ENCODE results near the gene TOR1AIP1. TPM values are rescaled to one million over a fixed set of nuclear protein-coding genes. Genes with fewer than 3 reads are reported as not detected.

Gene TOR1AIP1
- total RNA-seq, 1 donor from 2014 or later: 42.3 TPM

DNA sequence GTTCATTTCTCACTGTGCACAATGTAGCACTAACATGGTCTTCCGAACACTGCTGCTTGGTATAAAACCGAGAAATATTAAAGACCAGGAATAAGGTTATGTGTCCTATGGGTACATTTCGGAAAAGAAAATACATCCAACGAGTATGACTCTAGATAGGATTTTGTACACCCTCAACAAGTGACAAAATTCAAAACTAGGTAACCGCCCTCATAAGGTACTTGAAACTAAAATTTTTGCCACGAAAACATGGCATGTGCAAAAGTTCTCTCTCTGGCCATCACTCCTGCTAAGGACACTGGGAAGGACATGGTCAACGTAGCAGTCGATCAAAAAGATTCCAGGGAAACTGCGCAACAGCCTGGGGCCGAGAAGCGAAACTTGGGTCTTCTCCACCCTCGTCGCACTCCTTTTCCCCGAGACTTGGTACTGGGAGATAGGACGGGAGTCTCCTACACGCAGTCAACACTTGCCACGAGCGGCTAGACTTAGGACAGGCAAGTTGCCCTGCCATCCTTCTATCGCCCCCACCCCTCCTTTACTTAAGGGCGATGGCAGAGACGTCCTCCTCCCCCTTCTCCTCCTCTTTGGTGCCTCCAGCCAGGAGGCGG, 338 bp upstream of the TOR1AIP1 start:
- CTCF ChIA-PET: no interaction called here
- Mint-ChIP-seq H3K27me3 (no peaks in the 10 kb centered on the region), H3K27ac (peak overlapping the region; percentile 100), H3K4me3 (peak overlapping the region; percentile 100), H3K9me3 (no peaks in the 10 kb centered on the region), H3K4me1 (peaks cover 59% of the 10 kb centered on the region), H3K36me3 (ENCODE audit: low read depth) (peaks cover 36% of the 10 kb centered on the region)
- intact Hi-C loops (cut with micrococcal nuclease): loop anchor here (1.0 to 5.0 kb wide), 10 partner anchors 17 to 1206 kb away; partner anchors contain the start of genes ACBD6, AXDND1, CEP350 and IER5
- POLR2A ChIA-PET: interaction anchor here (1.0 to 2.9 kb wide), 7 partner anchors 11 to 273 kb away, joined by 3 to 95 read pairs (median 8); partner anchors contain the start of genes CEP350 and QSOX1
- TF ChIP-seq, protein P1, sequence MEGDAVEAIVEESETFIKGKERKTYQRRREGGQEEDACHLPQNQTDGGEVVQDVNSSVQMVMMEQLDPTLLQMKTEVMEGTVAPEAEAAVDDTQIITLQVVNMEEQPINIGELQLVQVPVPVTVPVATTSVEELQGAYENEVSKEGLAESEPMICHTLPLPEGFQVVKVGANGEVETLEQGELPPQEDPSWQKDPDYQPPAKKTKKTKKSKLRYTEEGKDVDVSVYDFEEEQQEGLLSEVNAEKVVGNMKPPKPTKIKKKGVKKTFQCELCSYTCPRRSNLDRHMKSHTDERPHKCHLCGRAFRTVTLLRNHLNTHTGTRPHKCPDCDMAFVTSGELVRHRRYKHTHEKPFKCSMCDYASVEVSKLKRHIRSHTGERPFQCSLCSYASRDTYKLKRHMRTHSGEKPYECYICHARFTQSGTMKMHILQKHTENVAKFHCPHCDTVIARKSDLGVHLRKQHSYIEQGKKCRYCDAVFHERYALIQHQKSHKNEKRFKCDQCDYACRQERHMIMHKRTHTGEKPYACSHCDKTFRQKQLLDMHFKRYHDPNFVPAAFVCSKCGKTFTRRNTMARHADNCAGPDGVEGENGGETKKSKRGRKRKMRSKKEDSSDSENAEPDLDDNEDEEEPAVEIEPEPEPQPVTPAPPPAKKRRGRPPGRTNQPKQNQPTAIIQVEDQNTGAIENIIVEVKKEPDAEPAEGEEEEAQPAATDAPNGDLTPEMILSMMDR (IDR thresholded peaks at IDR 0.05): no peak
- ATAC-seq (ENCODE audit: low read depth) (no peak), DNase-seq (no peak)

DNA sequence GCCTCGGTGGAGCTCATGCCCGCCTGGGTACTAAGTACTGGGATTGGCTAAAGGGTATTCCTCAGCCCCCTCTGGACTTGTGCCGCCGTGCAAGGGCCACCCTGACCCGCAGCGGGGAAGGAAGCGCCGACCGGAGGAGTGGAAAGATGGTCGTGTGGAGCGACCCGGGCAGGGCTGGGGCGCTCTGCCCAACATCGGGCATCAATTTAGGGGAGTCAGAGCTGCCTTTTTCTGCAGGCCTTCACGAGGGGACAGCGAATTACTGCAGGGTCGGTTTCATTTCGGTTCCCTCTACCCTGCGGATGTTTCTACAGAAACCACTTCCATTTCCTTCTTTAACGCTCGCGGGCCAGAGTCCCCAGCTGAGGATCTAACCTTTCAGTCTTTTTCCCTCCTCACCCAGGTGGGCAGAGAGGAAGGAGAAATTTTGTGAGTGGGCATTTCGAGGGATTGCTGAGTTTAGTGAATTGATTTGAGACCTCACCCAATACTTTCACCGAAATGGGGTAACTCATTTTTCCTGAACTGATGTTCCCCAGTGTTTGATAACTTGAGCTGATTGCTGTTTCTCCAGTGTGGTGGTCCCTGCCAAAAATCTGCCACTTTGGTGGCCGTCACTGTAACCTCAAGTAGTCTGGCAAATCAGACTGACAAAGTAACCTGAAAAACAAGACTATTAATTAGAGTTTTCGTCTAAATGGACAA, 1.1 kb downstream of the TOR1AIP1 start:
- peak overlapping the region; percentile 100 for H3K4me3 Mint-ChIP-seq
- peak overlapping the region; percentile 100 for H3K27ac Mint-ChIP-seq
- peaks cover 39% of the 10 kb centered on the region for H3K36me3 Mint-ChIP-seq (ENCODE audit: low read depth)
- peaks cover 64% of the 10 kb centered on the region for H3K4me1 Mint-ChIP-seq
- ChIA-PET POLR2A (interaction anchor here (0.5 to 2.7 kb wide), 16 partner anchors 9 to 620 kb away, joined by 3 to 95 read pairs (median 4); partner anchors contain the start of genes ACBD6, CEP350 and QSOX1), CTCF (interaction anchor here (0.9 to 1.4 kb wide), 4 partner anchors 15 to 71 kb away, joined by 4 to 5 read pairs (median 4); partner anchors contain the start of gene CEP350)
- intact Hi-C loops (cut with micrococcal nuclease): loop anchor here (2.0 to 5.0 kb wide), 5 partner anchors 16 to 1204 kb away; partner anchors contain the start of genes ACBD6, IER5 and TOR3A
- no peak for DNase-seq
- H3K27me3 Mint-ChIP-seq: no peaks in the 10 kb centered on the region
- H3K9me3 Mint-ChIP-seq: no peaks in the 10 kb centered on the region
- TF ChIP-seq, protein P1 (IDR thresholded peaks at IDR 0.05): no peak
- peak; percentile 20 for ATAC-seq (ENCODE audit: low read depth)

DNA sequence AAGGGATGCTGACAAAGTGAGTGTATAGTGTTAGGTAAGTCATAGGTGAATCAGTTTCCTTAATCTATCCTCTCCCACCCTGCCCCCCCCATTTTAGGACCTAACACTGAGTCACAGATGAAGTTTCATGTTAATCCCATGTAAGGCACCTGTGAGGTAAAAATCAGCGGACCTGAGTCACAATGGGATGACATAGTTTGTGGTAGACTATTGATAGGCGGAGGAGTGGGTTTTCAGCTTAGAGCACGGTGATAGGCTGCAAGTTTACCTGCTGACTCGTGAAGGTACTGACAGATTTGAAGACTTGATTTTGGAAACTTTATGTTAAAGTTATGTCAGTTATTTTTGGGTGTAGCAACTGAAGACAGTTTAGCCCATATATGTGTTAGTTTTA, 1.7 kb downstream of the TOR1AIP1 start:
- ChIA-PET POLR2A (interaction anchor here (0.6 to 2.7 kb wide), 12 partner anchors 9 to 618 kb away, joined by 3 to 95 read pairs (median 5); partner anchors contain the start of genes ACBD6 and CEP350), CTCF (interaction anchor here (0.9 to 1.4 kb wide), 3 partner anchors 67 to 71 kb away, joined by 4 to 5 read pairs (median 4); partner anchors contain the start of gene CEP350)
- Mint-ChIP-seq H3K36me3 (ENCODE audit: low read depth) (peaks cover 41% of the 10 kb centered on the region), H3K27me3 (no peaks in the 10 kb centered on the region), H3K4me3 (peak overlapping the region; percentile 100), H3K27ac (peak overlapping the region; percentile 100), H3K9me3 (no peaks in the 10 kb centered on the region), H3K4me1 (peaks cover 65% of the 10 kb centered on the region)
- ATAC-seq (ENCODE audit: low read depth): no peak
- intact Hi-C loops (cut with micrococcal nuclease): loop anchor here (2.0 to 5.0 kb wide), 5 partner anchors 15 to 1204 kb away; partner anchors contain the start of genes ACBD6, IER5 and TOR3A
- TF ChIP-seq, protein P1 (IDR thresholded peaks at IDR 0.05): no peak
- DNase-seq: no peak

DNA sequence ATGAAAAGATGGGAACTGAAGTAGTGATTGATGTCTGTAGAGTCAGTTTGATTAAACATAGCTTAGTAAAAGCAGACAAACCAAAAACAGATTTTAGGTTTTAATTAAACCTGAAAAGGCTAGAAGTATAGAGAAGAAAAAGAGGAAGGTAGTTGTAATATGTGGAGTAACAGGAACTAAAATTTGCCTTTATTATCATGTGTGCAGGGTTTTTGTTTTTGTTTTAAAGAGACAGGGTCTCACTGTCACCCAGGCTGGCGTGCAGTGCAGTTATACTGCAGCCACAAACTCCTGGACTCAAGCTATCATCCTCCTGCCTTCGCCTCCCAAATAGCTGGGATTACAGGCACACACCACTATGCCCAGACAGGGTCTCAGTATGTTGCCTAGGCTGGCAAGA, 6.0 kb downstream of the TOR1AIP1 start:
- peaks cover 53% of the 10 kb centered on the region for H3K4me1 Mint-ChIP-seq
- ATAC-seq (ENCODE audit: low read depth) (peak; percentile 32), DNase-seq (no peak)
- H3K27ac Mint-ChIP-seq: peak overlapping the region; percentile 79
- no peaks in the 10 kb centered on the region for H3K9me3 Mint-ChIP-seq
- TF ChIP-seq, protein P1 (IDR thresholded peaks at IDR 0.05): no peak
- H3K27me3 Mint-ChIP-seq: no peaks in the 10 kb centered on the region
- H3K4me3 Mint-ChIP-seq: peak overlapping the region; percentile 56
- POLR2A ChIA-PET: interaction anchor here (0.6 to 1.2 kb wide), 4 partner anchors 28 to 743 kb away, joined by 3 to 9 read pairs (median 4); partner anchors contain the start of genes CEP350 and XPR1
- H3K36me3 Mint-ChIP-seq (ENCODE audit: low read depth): peaks cover 54% of the 10 kb centered on the region
- CTCF ChIA-PET: interaction anchor here (0.9 kb wide), 1 partner anchor 20 kb away, joined by 3 read pairs; no protein-coding TSS in a partner anchor
- intact Hi-C loops (cut with micrococcal nuclease): no loop called here

Data from activated B cell treated with CpG ODN at 0.5 μM for 24 hours (primary cell).